GM12864 (cell line): ENCODE results near the gene KCNG2.

ENCODE experiments used
- DNase-seq: peaks from one replicate; pipeline ENCODE4 v3.0.0-alpha.2; 2011; ENCODE audit warnings: low read depth
- H3K4me3 ChIP-seq: 2 replicates; pipeline ENCODE4 v1.5.1; 2011; ENCODE audit warnings: mild to moderate bottlenecking, low read depth, low read length, control low read depth
- TF ChIP-seq, protein P1 (sequence below): IDR thresholded peaks from 2 replicates; pipeline ENCODE4 v1.5.1; 2011; ENCODE audit warnings: low read depth, mild to moderate bottlenecking, moderate library complexity, low read length, control low read depth, inconsistent platforms; ENCODE audit errors: missing control alignments

Gene KCNG2

DNA sequence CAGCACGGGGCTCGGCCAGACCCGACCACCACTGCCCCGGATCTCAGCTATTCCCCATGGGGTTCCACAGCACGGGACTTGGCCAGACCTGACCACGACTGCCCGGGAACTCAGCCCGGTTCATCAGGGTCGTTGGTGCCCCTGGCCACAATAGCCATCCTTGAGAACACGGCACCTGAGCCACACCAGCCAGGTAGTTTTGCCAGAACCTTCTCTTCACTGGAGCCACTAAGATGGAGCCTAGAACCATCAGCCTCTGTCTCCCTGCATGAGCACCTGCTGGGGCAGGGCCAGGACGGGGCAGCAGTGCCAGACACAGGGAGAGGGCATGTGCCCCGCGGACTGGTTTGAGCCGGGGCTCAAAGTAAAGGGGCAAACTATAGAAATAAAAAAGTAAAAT is 11.4 kb upstream of the KCNG2 start:
- DNase-seq = no peak
- no peak overlapping the region for H3K4me3 ChIP-seq
- TF ChIP-seq, protein P1, sequence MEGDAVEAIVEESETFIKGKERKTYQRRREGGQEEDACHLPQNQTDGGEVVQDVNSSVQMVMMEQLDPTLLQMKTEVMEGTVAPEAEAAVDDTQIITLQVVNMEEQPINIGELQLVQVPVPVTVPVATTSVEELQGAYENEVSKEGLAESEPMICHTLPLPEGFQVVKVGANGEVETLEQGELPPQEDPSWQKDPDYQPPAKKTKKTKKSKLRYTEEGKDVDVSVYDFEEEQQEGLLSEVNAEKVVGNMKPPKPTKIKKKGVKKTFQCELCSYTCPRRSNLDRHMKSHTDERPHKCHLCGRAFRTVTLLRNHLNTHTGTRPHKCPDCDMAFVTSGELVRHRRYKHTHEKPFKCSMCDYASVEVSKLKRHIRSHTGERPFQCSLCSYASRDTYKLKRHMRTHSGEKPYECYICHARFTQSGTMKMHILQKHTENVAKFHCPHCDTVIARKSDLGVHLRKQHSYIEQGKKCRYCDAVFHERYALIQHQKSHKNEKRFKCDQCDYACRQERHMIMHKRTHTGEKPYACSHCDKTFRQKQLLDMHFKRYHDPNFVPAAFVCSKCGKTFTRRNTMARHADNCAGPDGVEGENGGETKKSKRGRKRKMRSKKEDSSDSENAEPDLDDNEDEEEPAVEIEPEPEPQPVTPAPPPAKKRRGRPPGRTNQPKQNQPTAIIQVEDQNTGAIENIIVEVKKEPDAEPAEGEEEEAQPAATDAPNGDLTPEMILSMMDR = no peak

GRCh38 chr18:79786786-79787526 is 10.8 kb upstream of the KCNG2 start:
- TF ChIP-seq, protein P1 = no peak
- DNase-seq = no peak
- no peak overlapping the region for H3K4me3 ChIP-seq

GRCh38 chr18:79787527-79787864 is 10.2 kb upstream of the KCNG2 start:
- TF ChIP-seq, protein P1 = no peak
- H3K4me3 ChIP-seq = no peak overlapping the region
- DNase-seq = no peak

- DNase-seq = no peak
- H3K4me3 ChIP-seq = no peak overlapping the region
- TF ChIP-seq, protein P1 = no peak
Measured at GRCh38 chr18:79787865-79788733, 9.6 kb upstream of the KCNG2 start.

DNA sequence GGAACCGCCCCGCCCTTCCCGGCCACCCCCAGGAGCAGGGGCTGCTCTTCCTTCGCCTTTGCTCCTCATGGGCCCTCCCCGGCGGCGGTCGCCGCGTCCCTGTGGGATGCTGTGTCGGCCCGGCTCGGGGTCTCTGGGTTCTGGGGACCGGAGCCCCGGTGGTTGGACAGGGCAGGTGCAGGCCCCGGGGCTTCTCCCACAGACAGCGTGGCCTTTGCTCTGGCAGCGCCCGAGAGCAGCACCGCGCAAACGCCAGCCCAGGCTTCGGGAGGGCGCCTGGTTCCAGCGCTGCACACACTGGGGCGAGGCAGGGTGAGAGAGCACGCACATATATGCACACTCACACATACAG is 9.0 kb upstream of the KCNG2 start:
- no peak for DNase-seq
- no peak overlapping the region for H3K4me3 ChIP-seq
- TF ChIP-seq, protein P1 = no peak

DNA sequence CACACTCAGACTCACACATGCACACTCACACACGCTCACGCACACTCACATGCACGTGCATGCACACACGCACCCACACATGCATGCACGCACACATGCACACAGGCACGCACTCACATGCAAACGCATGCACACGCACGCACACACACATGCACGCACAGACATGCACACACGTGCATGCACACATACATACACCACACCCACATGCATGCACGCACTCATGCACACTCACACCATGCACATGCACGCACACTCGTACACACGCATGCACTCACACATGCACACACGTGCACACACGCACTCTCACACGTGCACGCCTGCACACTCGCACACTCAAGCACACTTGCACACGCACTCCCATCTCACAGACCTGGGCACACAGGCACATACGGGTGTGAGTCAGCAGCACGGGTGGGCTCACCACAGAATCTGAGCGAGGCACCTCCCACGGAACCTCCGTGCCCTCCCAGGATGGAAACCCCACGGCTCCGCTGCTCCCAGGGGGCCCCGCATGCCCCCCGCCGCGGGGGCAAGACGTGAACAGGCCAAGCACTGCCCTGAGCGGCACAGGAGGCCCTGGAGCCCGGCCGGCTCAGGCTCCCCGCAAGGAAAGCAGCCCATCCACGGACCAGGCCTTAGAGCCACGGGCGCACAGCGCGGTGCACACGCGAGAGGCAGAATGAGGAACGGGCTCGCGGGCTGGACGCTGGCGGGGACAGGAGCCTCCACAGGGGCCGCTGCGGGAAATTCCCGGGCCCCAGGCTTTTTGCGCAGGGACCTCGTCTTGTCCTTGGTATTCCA is 8.4 kb upstream of the KCNG2 start:
- TF ChIP-seq, protein P1 = no peak
- DNase-seq = no peak
- H3K4me3 ChIP-seq = no peak overlapping the region
